HepG2 (cell line): ENCODE measurements around the gene PRRT2. TPM values are rescaled to one million over a fixed set of nuclear protein-coding genes. Genes with fewer than 3 reads are reported as not detected.

Experiments
- HHEX ChIP-seq: IDR thresholded peaks from 2 replicates; pipeline ENCODE4 v1.6.1; 2016; ENCODE audit warnings: control low read depth
- HMGA1 ChIP-seq: sonication (generic); formaldehyde crosslinking; conservative IDR thresholded peaks from 2 replicates; pipeline ENCODE4 v1.4.0; 2020; ENCODE audit warnings: missing genetic modification reagents
- ISX ChIP-seq: sonication (generic); formaldehyde crosslinking; conservative IDR thresholded peaks from 2 replicates; pipeline ENCODE4 v1.5.0; 2020; ENCODE audit warnings: missing genetic modification reagents
- MTA3 ChIP-seq: sonication (generic); formaldehyde crosslinking; IDR thresholded peaks from 2 replicates; pipeline ENCODE4 v1.4.0; 2020; ENCODE audit warnings: missing genetic modification reagents
- MXI1 ChIP-seq: IDR thresholded peaks from 3 replicates; pipeline ENCODE4 v1.6.1; 2012; ENCODE audit warnings: low read depth, low read length, inconsistent platforms, borderline replicate concordance
- RARA ChIP-seq: IDR thresholded peaks from 2 replicates; pipeline ENCODE4 v1.6.1; 2016; ENCODE audit warnings: missing genetic modification reagents, missing compliant biosample characterization
- YY1 ChIP-seq: IDR thresholded peaks from 2 replicates; pipeline ENCODE4 v1.6.1; 2011; ENCODE audit warnings: low read length, low read depth, moderate library complexity, mild to moderate bottlenecking; ENCODE audit not compliant: insufficient read depth, insufficient replicate concordance
- ZKSCAN5 ChIP-seq: sonication (generic); formaldehyde crosslinking; IDR thresholded peaks from 2 replicates; pipeline ENCODE4 v1.5.1; 2020; ENCODE audit warnings: mild to moderate bottlenecking, missing genetic modification reagents
- ZNF430 ChIP-seq: sonication (generic); formaldehyde crosslinking; IDR thresholded peaks from 2 replicates; pipeline ENCODE4 v1.9.0; 2021; ENCODE audit warnings: mild to moderate bottlenecking, missing genetic modification reagents
- ZNF446 ChIP-seq: sonication (generic); formaldehyde crosslinking; IDR thresholded peaks from 2 replicates; pipeline ENCODE4 v1.5.0; 2020; ENCODE audit warnings: mild to moderate bottlenecking, missing genetic modification reagents
- ZNF552 ChIP-seq: sonication (generic); formaldehyde crosslinking; IDR thresholded peaks from 2 replicates; pipeline ENCODE4 v1.9.0; 2022; ENCODE audit warnings: missing genetic modification reagents, mild to moderate bottlenecking, borderline replicate concordance
- ZNF670 ChIP-seq: sonication (generic); formaldehyde crosslinking; IDR thresholded peaks from 2 replicates; pipeline ENCODE4 v1.8.0; 2022; ENCODE audit warnings: mild to moderate bottlenecking, missing genetic modification reagents, borderline replicate concordance
- ZNF7 ChIP-seq: IDR thresholded peaks from 2 replicates; pipeline ENCODE4 v1.6.1; 2016; ENCODE audit warnings: missing biosample characterization, missing genetic modification reagents
- ZNF703 ChIP-seq: sonication (generic); formaldehyde crosslinking; IDR thresholded peaks from 2 replicates; pipeline ENCODE4 v1.5.1; 2020; ENCODE audit warnings: missing genetic modification reagents, mild to moderate bottlenecking, moderate library complexity, borderline replicate concordance
- ZNF747 ChIP-seq: sonication (generic); formaldehyde crosslinking; IDR thresholded peaks from 2 replicates; pipeline ENCODE4 v1.8.1; 2023; ENCODE audit warnings: missing genetic modification reagents, mild to moderate bottlenecking, borderline replicate concordance
- ZNF792 ChIP-seq: IDR thresholded peaks from 2 replicates; pipeline ENCODE4 v1.6.1; 2016
- polyA plus RNA-seq, 8 experiments: library from polyadenylated mRNA; depleted of rRNA in 3 of 8; stranded (reverse) in 7 of 8; unstranded in 1 of 8; fragments of >200 nt; fragmentation: Illumina TruSeq in 4 of 8; extraction: Trizol in 4 of 8; gene quantifications; 2 replicates each; pipeline versions ENCODE4 v1.2.1 to v1.2.3, GENCODE V29; 2011 to 2016; ENCODE audit warnings: low read depth in 4 of 8, missing spikeins in 1 of 8, mixed read lengths in 1 of 8; ENCODE audit not compliant: insufficient read depth in 1 of 8
- total RNA-seq, 5 experiments: library from RNA; depleted of rRNA; stranded (reverse); fragments of >200 nt; fragmentation: Illumina TruSeq; extraction: Trizol; gene quantifications; 2 replicates each; pipeline ENCODE4 v1.2.3, GENCODE V29; 2016; ENCODE audit warnings: low read depth in 1 of 5
- TF ChIP-seq, protein P1 (sequence below): sonication (generic); formaldehyde crosslinking; IDR thresholded peaks from 2 replicates; pipeline ENCODE4 v1.4.0; 2020; ENCODE audit warnings: missing genetic modification reagents, mild to moderate bottlenecking, borderline replicate concordance
- TF ChIP-seq, protein P2 (sequence below): sonication (generic); formaldehyde crosslinking; IDR thresholded peaks from 2 replicates; pipeline ENCODE4 v1.4.0; 2020; ENCODE audit warnings: missing genetic modification reagents, mild to moderate bottlenecking, borderline replicate concordance
- TF ChIP-seq, protein P3 (sequence below), 2 experiments: sonication (generic) in 1 of 2; formaldehyde crosslinking in 1 of 2; IDR thresholded peaks; 2 replicates each; pipeline versions ENCODE4 v1.4.0 to v1.6.1; 2016 to 2020; ENCODE audit warnings: borderline replicate concordance in 1 of 2, low read depth in 1 of 2, mild to moderate bottlenecking in 1 of 2, missing genetic modification reagents in 1 of 2

PRRT2 gene
- total and polyA plus RNA-seq, 2 of the 13 experiments (the other 11 are each of a cell fraction or from before 2014, with no cell fraction given), result 0.51 to 1.1 TPM

DNA sequence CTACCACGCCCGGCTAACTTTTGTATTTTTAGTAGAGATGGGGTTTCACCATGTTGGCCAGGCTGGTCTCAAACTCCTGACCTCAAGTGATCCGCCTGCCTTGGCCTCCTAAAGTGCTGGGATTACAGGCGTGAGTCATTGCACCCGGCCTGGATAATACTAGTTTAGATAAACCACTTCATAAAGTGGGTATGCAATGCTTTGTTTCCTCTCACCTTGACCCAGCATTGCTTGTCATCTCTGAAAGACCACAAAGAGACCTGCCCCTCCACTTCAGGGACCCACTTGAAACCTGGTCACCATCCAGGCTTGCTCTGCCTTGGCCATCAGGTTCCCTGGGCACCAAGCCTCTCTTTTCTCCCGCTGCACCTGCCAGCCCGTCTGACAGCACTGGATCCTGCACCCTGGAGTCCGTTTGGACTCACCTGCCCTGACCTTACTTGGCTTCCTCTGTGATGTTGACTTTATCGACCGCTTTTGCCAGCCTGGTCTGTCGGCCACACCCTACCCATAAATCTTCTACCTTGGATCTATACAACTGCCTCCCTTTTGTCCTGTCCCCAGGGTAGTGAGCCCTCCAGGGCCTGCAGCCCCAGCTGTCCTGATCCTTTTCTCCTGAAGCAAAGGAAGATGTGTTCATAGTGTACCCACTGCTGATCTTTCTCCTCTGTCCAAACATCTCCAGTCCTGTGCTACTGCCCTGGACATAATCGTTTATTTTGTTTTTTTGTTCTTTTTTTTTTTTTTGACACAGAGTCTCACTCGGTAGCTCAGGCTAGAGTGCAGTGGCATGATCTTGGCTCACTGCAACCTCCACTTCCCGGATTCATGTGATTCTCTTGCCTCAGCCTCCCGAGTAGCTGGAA, 46.6 kb upstream of the PRRT2 start (continued):
- TF ChIP-seq ZNF430 (CRISPR knock-in tag), result peak; percentile 52; the same call in 1 of the 2 replicates
- no peak for TF ChIP-seq ZKSCAN5 (CRISPR knock-in tag)
- no peak for TF ChIP-seq HMGA1
- no peak for TF ChIP-seq ISX (CRISPR knock-in tag)
- TF ChIP-seq ZNF552 (CRISPR knock-in tag), result peak; percentile 91; the same call in 1 of the 2 replicates
- peak; percentile 94; the same call in 1 of the 2 replicates for TF ChIP-seq ZNF670 (CRISPR knock-in tag)
- TF ChIP-seq, protein P1, sequence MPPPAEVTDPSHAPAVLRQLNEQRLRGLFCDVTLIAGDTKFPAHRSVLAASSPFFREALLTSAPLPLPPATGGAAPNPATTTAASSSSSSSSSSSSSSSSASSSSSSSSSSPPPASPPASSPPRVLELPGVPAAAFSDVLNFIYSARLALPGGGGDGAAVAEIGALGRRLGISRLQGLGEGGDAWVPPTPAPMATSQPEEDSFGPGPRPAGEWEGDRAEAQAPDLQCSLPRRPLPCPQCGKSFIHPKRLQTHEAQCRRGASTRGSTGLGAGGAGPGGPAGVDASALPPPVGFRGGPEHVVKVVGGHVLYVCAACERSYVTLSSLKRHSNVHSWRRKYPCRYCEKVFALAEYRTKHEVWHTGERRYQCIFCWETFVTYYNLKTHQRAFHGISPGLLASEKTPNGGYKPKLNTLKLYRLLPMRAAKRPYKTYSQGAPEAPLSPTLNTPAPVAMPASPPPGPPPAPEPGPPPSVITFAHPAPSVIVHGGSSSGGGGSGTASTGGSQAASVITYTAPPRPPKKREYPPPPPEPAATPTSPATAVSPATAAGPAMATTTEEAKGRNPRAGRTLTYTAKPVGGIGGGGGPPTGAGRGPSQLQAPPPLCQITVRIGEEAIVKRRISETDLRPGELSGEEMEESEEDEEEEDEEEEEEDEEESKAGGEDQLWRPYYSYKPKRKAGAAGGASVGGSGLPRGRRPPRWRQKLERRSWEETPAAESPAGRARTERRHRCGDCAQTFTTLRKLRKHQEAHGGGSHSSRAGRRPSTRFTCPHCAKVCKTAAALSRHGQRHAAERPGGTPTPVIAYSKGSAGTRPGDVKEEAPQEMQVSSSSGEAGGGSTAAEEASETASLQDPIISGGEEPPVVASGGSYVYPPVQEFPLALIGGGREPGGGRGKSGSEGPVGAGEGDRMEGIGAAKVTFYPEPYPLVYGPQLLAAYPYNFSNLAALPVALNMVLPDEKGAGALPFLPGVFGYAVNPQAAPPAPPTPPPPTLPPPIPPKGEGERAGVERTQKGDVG (CRISPR knock-in tag), result peak; percentile 87; the same call in 1 of the 2 replicates
- TF ChIP-seq ZNF703 (CRISPR knock-in tag), result no peak
- TF ChIP-seq YY1, result no peak
- TF ChIP-seq ZNF446, result no peak
- peak; percentile 46; the same call in 1 of the 3 replicates for TF ChIP-seq MXI1
- no peak for TF ChIP-seq ZNF7 (CRISPR knock-in tag)
- no peak for TF ChIP-seq HHEX (CRISPR knock-in tag)
- TF ChIP-seq RARA, result peak; percentile 97
- TF ChIP-seq, protein P2, sequence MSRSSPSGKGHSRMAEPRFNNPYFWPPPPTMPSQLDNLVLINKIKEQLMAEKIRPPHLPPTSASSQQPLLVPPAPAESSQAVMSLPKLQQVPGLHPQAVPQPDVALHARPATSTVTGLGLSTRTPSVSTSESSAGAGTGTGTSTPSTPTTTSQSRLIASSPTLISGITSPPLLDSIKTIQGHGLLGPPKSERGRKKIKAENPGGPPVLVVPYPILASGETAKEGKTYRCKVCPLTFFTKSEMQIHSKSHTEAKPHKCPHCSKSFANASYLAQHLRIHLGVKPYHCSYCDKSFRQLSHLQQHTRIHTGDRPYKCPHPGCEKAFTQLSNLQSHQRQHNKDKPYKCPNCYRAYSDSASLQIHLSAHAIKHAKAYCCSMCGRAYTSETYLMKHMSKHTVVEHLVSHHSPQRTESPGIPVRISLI (CRISPR knock-in tag), result peak; percentile 89
- TF ChIP-seq ZNF792 (CRISPR knock-in tag), result peak; percentile 74; the same call in 1 of the 2 replicates
- TF ChIP-seq, protein P3, sequence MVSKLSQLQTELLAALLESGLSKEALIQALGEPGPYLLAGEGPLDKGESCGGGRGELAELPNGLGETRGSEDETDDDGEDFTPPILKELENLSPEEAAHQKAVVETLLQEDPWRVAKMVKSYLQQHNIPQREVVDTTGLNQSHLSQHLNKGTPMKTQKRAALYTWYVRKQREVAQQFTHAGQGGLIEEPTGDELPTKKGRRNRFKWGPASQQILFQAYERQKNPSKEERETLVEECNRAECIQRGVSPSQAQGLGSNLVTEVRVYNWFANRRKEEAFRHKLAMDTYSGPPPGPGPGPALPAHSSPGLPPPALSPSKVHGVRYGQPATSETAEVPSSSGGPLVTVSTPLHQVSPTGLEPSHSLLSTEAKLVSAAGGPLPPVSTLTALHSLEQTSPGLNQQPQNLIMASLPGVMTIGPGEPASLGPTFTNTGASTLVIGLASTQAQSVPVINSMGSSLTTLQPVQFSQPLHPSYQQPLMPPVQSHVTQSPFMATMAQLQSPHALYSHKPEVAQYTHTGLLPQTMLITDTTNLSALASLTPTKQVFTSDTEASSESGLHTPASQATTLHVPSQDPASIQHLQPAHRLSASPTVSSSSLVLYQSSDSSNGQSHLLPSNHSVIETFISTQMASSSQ (IDR thresholded peaks at IDR 0.05; ENCODE audit: low read depth), result peak; percentile 65; the same call in 1 of the 2 replicates
- TF ChIP-seq, protein P3 (CRISPR knock-in tag; IDR thresholded peaks at IDR 0.05; ENCODE audit: borderline replicate concordance), result peak; percentile 83; the same call in 1 of the 2 replicates
- no peak for TF ChIP-seq MTA3 (CRISPR knock-in tag)
- peak; percentile 36; the same call in 1 of the 2 replicates for TF ChIP-seq ZNF747 (CRISPR knock-in tag)
